ENCODE results near the gene APRT. TPM values are rescaled to one million over a fixed set of nuclear protein-coding genes. Genes with fewer than 3 reads are reported as not detected.

The APRT gene
- total RNA-seq, 1 donor from 2014 or later, result 87.8 TPM

DNA sequence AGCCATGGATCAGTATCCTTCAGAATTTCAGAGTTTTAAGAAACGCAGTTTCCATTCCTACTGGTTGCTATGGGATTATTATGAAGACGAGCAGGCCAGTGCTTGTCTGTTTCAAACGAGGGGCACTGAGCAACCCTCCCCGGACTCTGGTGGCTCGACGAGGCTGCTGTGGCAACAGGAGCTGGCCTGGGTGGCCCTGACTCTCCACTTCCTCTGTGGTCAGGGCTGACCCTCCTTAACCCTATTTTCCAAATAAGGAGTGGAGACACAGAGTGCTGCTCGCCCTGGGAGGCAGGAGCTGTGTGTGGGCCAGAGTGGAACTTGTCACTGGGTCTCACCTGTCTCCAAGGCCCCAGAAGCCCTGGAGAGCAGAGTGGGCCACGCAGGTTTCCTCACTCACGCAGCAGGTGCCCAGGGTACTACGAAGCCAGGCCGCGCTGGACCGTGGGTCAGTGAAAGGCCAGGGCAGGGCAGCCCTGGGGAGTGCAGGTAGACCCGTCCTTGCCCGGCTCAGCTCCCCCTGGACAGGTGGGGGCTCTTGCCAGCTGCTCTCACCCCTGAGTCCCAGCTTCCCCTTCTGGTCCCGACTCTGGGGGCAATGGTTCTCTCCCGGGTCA lies 41.7 kb upstream of the APRT start:
- Histone ChIP-seq H3K9me3 (no peaks in the 10 kb centered on the region), H3K27ac (no peak overlapping the region), H3K36me3 (peaks cover 24% of the 10 kb centered on the region), H3K4me3 (no peak overlapping the region), H3K4me1 (peaks cover 41% of the 10 kb centered on the region), H3K27me3 (ENCODE audit: low read depth) (no peaks in the 10 kb centered on the region)
- TF ChIP-seq, protein P1, sequence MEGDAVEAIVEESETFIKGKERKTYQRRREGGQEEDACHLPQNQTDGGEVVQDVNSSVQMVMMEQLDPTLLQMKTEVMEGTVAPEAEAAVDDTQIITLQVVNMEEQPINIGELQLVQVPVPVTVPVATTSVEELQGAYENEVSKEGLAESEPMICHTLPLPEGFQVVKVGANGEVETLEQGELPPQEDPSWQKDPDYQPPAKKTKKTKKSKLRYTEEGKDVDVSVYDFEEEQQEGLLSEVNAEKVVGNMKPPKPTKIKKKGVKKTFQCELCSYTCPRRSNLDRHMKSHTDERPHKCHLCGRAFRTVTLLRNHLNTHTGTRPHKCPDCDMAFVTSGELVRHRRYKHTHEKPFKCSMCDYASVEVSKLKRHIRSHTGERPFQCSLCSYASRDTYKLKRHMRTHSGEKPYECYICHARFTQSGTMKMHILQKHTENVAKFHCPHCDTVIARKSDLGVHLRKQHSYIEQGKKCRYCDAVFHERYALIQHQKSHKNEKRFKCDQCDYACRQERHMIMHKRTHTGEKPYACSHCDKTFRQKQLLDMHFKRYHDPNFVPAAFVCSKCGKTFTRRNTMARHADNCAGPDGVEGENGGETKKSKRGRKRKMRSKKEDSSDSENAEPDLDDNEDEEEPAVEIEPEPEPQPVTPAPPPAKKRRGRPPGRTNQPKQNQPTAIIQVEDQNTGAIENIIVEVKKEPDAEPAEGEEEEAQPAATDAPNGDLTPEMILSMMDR (IDR thresholded peaks at IDR 0.05), result no peak
- no peak for ATAC-seq
- DNase-seq, result peak; percentile 74
- intact Hi-C loops (cut with DNase I), result no loop called here

DNA sequence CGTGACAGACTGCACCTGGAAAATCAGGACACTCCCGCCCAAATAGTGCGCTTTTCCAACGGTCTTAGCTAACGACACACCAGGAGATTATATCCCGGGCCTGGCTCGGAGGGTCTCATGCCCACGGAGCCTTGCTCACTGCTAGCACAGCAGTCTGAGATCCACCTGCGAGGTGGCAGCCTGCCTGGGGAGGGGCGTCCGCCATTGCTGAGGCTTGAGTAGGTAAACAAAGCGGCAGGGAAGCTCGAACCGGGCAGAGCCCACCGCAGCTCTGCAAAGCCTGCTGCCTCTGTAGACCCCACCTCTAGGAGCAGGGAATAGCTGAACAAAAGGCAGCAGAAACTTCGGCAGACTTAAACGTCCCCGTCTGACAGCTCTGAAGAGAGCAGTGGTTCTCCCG lies 39.9 kb upstream of the APRT start:
- TF ChIP-seq, protein P1 (IDR thresholded peaks at IDR 0.05), result no peak
- H3K27ac ChIP-seq, result no peak overlapping the region
- DNase-seq (no peak), ATAC-seq (no peak)
- peaks cover 29% of the 10 kb centered on the region for H3K4me1 ChIP-seq
- intact Hi-C loops (cut with DNase I), result no loop called here
- H3K27me3 ChIP-seq (ENCODE audit: low read depth), result no peaks in the 10 kb centered on the region
- H3K4me3 ChIP-seq, result no peak overlapping the region
- H3K36me3 ChIP-seq, result peaks cover 36% of the 10 kb centered on the region
- no peaks in the 10 kb centered on the region for H3K9me3 ChIP-seq

DNA sequence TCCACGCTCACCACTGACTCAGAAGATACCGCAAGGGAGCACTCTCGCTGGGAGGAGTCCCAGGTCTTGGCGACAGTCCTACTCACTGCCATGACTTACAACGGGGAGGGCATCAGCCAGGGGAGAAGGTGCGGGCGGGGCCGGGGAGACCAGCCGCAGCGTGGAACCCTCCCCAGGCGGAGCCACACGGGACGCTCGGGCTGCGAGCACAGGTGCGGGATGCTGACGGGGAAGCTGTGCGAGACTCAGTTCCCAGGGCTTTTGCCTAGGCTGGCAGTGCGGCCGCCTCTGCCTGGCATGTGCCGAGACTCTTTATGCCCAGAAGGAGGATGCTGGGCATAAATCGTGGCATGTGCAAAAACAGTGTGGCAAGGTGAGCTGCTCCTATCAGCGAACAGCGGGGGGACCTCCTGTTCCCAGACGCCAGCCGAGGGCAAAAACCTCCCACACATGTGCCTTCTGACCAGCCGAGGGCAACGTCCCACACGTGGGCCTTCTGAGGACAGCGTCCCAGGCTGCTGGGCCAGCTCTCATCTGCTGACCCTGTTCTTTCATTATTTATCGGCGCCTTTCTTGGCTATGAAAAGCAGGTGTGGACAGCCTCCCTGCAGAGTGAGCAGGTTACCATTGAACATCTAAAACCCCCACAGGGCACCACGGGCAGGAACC lies 38.9 kb upstream of the APRT start:
- Histone ChIP-seq H3K9me3 (no peaks in the 10 kb centered on the region), H3K27ac (no peak overlapping the region), H3K4me3 (no peak overlapping the region), H3K4me1 (peaks cover 22% of the 10 kb centered on the region), H3K36me3 (peaks cover 36% of the 10 kb centered on the region), H3K27me3 (ENCODE audit: low read depth) (no peaks in the 10 kb centered on the region)
- no peak for DNase-seq
- ATAC-seq, result no peak
- intact Hi-C loops (cut with DNase I), result no loop called here
- TF ChIP-seq, protein P1 (IDR thresholded peaks at IDR 0.05), result no peak

DNA sequence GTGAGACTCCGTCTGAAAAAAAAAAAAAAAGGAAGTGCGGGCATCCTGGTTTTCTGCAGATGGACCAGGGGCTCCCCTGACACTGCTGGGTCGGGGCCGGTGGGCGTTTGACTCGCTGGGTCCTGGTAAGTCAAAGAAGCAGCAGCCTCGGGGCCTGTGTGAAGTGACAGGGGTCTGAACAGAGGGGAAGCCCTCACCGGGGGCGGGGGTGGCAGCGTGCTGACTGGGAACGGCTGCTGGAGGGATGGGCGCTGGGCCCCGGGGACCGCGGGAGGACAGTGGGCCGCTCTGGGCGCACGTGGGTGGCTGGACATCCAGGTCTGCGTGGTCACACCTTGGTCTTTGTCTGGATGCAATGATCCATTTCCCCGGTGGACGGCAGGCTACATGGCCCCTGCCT lies 36.8 kb upstream of the APRT start:
- TF ChIP-seq, protein P1 (IDR thresholded peaks at IDR 0.05), result no peak
- DNase-seq (no peak), ATAC-seq (no peak)
- peaks cover 3% of the 10 kb centered on the region for H3K4me1 ChIP-seq
- no peaks in the 10 kb centered on the region for H3K9me3 ChIP-seq
- H3K27ac ChIP-seq, result no peak overlapping the region
- intact Hi-C loops (cut with DNase I), result no loop called here
- no peaks in the 10 kb centered on the region for H3K27me3 ChIP-seq (ENCODE audit: low read depth)
- H3K4me3 ChIP-seq, result no peak overlapping the region
- H3K36me3 ChIP-seq, result peaks cover 36% of the 10 kb centered on the region

DNA sequence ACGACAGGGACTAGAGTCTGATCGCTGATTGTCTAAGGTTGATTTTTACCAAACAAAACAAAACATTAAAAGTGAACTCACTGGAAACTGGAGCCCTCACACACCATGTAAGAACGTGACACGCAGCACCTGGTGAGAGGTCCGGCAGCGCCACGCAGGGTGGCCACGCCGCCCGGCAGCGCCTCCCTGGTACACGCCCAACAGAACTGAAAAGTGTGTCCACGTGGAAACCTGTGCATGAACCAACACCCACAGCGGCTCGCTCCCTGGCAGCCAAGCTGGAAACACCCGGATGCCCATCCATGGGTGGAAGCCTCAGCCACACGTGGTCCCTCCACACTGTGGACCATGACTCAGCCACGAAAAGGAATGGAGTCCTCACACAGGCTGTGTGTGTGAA lies 35.9 kb upstream of the APRT start:
- DNase-seq (no peak), ATAC-seq (no peak)
- H3K4me3 ChIP-seq, result no peak overlapping the region
- H3K27ac ChIP-seq, result no peak overlapping the region
- no peaks in the 10 kb centered on the region for H3K27me3 ChIP-seq (ENCODE audit: low read depth)
- H3K36me3 ChIP-seq, result peaks cover 40% of the 10 kb centered on the region
- H3K4me1 ChIP-seq, result no peaks in the 10 kb centered on the region
- no peaks in the 10 kb centered on the region for H3K9me3 ChIP-seq
- TF ChIP-seq, protein P1 (IDR thresholded peaks at IDR 0.05), result no peak
- intact Hi-C loops (cut with DNase I), result no loop called here
